ENCODE data around the gene SUN5. TPM values are rescaled to one million over a fixed set of nuclear protein-coding genes. Genes with fewer than 3 reads are reported as not detected.

SUN5 gene
- total RNA-seq, 2 experiments from 2014 or later = not detected

- intact Hi-C loops (cut with DNase I, micrococcal nuclease) = loop anchor here in 1 of 2 experiments (5.0 kb wide), 1 partner anchor 39 kb away; the partner anchor contains the start of gene BPIFB2
- Histone ChIP-seq H3K27ac (ENCODE audit: low read depth in 1 of 2, low read length in 2 of 2) (peak overlapping the region; percentile 87 to 98), H3K36me3 (ENCODE audit: insufficient read depth, low read length) (no peaks in the 10 kb centered on the region), H3K4me3 (ENCODE audit: low read length) (no peak overlapping the region), H3K9me3 (ENCODE audit: control insufficient read depth in 1 of 2, insufficient read depth in 1 of 2, low read length in 2 of 2) (no peaks in the 10 kb centered on the region), H3K4me1 (ENCODE audit: insufficient read depth, low read length) (peaks cover 97% of the 10 kb centered on the region), H3K27me3 (ENCODE audit: control insufficient read depth in 1 of 2, insufficient read depth in 2 of 2, low read length in 2 of 2) (no peaks in the 10 kb centered on the region)
- ChIA-PET CTCF (interaction anchor here (1.3 to 1.5 kb wide), 2 partner anchors 23 to 36 kb away, joined by 5 to 9 read pairs; no protein-coding TSS in a partner anchor), POLR2A (interaction anchor here (1.1 to 4.3 kb wide), 5 partner anchors 11 to 149 kb away, joined by 4 to 31 read pairs (median 8); partner anchors contain the start of gene MAPRE1)
- no peak for ATAC-seq (ENCODE audit: poor library complexity)
- no peak for TF ChIP-seq CTCF (IDR thresholded peaks at IDR 0.05)
- Mint-ChIP-seq H3K27ac (no peak overlapping the region), H3K36me3 (ENCODE audit: low read depth) (no peaks in the 10 kb centered on the region), H3K27me3 (no peaks in the 10 kb centered on the region), H3K4me1 (ENCODE audit: low read depth) (peaks cover 70% of the 10 kb centered on the region), H3K9me3 (no peaks in the 10 kb centered on the region), H3K4me3 (peak overlapping the region; percentile 85)
- DNase-seq = peak in 7 of 14 experiments; percentile 24 to 55 (median 45)
Observed at GRCh38 chr20:32968478-32969241, 35.6 kb downstream of the SUN5 start.

- intact Hi-C loops (cut with DNase I, micrococcal nuclease) = loop anchor here in 1 of 2 experiments (1.0 to 5.0 kb wide), 2 partner anchors 23 to 39 kb away; partner anchors contain the start of gene BPIFB2
- Mint-ChIP-seq H3K4me3 (peak overlapping the region; percentile 85), H3K4me1 (ENCODE audit: low read depth) (peaks cover 76% of the 10 kb centered on the region), H3K9me3 (no peaks in the 10 kb centered on the region), H3K36me3 (ENCODE audit: low read depth) (no peaks in the 10 kb centered on the region), H3K27me3 (no peaks in the 10 kb centered on the region), H3K27ac (no peak overlapping the region)
- POLR2A ChIA-PET = interaction anchor here (0.7 to 4.3 kb wide), 9 partner anchors 11 to 148 kb away, joined by 3 to 31 read pairs (median 4); partner anchors contain the start of genes MAPRE1 and SUN5
- H3K9me3 ChIP-seq (ENCODE audit: control insufficient read depth in 1 of 2, insufficient read depth in 1 of 2, low read length in 2 of 2) = no peaks in the 10 kb centered on the region
- TF ChIP-seq CTCF (IDR thresholded peaks at IDR 0.05) = no peak
- H3K36me3 ChIP-seq (ENCODE audit: insufficient read depth, low read length) = no peaks in the 10 kb centered on the region
- ATAC-seq (ENCODE audit: poor library complexity) (peak; percentile 52), DNase-seq (peak in 11 of 14 experiments; percentile 36 to 92 (median 63))
- no peaks in the 10 kb centered on the region for H3K27me3 ChIP-seq (ENCODE audit: control insufficient read depth in 1 of 2, insufficient read depth in 2 of 2, low read length in 2 of 2)
- no peak overlapping the region for H3K4me3 ChIP-seq (ENCODE audit: low read length)
- CTCF ChIA-PET = interaction anchor here (0.6 to 1.6 kb wide), 5 partner anchors 15 to 220 kb away, joined by 3 to 9 read pairs (median 3); no protein-coding TSS in a partner anchor
- peaks cover 96% of the 10 kb centered on the region for H3K4me1 ChIP-seq (ENCODE audit: insufficient read depth, low read length)
- H3K27ac ChIP-seq (ENCODE audit: low read depth in 1 of 2, low read length in 2 of 2) = peak overlapping the region; percentile 87 to 98
Observed at GRCh38 chr20:32967961-32968457, 36.2 kb downstream of the SUN5 start.

- Mint-ChIP-seq H3K9me3 (no peaks in the 10 kb centered on the region), H3K36me3 (ENCODE audit: low read depth) (no peaks in the 10 kb centered on the region), H3K4me1 (ENCODE audit: low read depth) (peaks cover 85% of the 10 kb centered on the region), H3K27me3 (no peaks in the 10 kb centered on the region), H3K4me3 (peak overlapping the region; percentile 85), H3K27ac (no peak overlapping the region)
- ChIA-PET CTCF (interaction anchor here (0.6 to 1.6 kb wide), 5 partner anchors 16 to 219 kb away, joined by 3 to 9 read pairs (median 3); no protein-coding TSS in a partner anchor), POLR2A (interaction anchor here (0.7 to 4.3 kb wide), 11 partner anchors 10 to 147 kb away, joined by 3 to 31 read pairs (median 4); partner anchors contain the start of genes MAPRE1 and SUN5)
- Histone ChIP-seq H3K27ac (ENCODE audit: low read depth in 1 of 2, low read length in 2 of 2) (peak overlapping the region; percentile 87 to 98), H3K9me3 (ENCODE audit: control insufficient read depth in 1 of 2, insufficient read depth in 1 of 2, low read length in 2 of 2) (no peaks in the 10 kb centered on the region), H3K4me3 (ENCODE audit: low read length) (no peak overlapping the region), H3K4me1 (ENCODE audit: insufficient read depth, low read length) (peaks cover 90% of the 10 kb centered on the region), H3K36me3 (ENCODE audit: insufficient read depth, low read length) (no peaks in the 10 kb centered on the region), H3K27me3 (ENCODE audit: control insufficient read depth in 1 of 2, insufficient read depth in 2 of 2, low read length in 2 of 2) (no peaks in the 10 kb centered on the region)
- ATAC-seq (ENCODE audit: poor library complexity) = peak; percentile 38
- peak; percentile 35 to 91 (median 52) for DNase-seq
- no peak for TF ChIP-seq CTCF (IDR thresholded peaks at IDR 0.05)
- intact Hi-C loops (cut with DNase I, micrococcal nuclease) = loop anchor here in 1 of 2 experiments (1.0 to 5.0 kb wide), 2 partner anchors 22 to 40 kb away; partner anchors contain the start of gene BPIFB2
Observed at GRCh38 chr20:32966881-32967781, 37.1 kb downstream of the SUN5 start.

Measured in CD4-positive, alpha-beta T cell (primary cell).